Stomach (tissue), 4 donors: ENCODE data around the gene FAM20B.

Experiments used
- POLR2A ChIP-seq, 4 donors: fragments of 450-650 bp; IDR thresholded peaks; one replicate each; pipeline ENCODE4 v1.6.1; 2016; ENCODE audit warnings: antibody characterized with exemption in 4 of 4, control low read depth in 2 of 4, mild to moderate bottlenecking in 1 of 4, moderate library complexity in 1 of 4
- POLR2AphosphoS5 ChIP-seq, 3 donors: sonication (generic); formaldehyde crosslinking; IDR thresholded peaks; one replicate each; pipeline ENCODE4 v1.6.1; 2016; ENCODE audit warnings: antibody characterized with exemption in 3 of 3
- TF ChIP-seq, protein P1 (sequence below), 7 experiments: fragments of 450-650 bp in 4 of 7; fragments of 200-600 bp in 3 of 7; sonication (generic) in 3 of 7; IDR thresholded peaks; one replicate each; pipeline ENCODE4 v1.5.1; 2016 to 2019; ENCODE audit warnings: antibody characterized with exemption in 7 of 7, control low read depth in 2 of 7, mild to moderate bottlenecking in 1 of 7

- no peak for TF ChIP-seq POLR2AphosphoS5 (IDR thresholded peaks at IDR 0.05)
- TF ChIP-seq, protein P1, sequence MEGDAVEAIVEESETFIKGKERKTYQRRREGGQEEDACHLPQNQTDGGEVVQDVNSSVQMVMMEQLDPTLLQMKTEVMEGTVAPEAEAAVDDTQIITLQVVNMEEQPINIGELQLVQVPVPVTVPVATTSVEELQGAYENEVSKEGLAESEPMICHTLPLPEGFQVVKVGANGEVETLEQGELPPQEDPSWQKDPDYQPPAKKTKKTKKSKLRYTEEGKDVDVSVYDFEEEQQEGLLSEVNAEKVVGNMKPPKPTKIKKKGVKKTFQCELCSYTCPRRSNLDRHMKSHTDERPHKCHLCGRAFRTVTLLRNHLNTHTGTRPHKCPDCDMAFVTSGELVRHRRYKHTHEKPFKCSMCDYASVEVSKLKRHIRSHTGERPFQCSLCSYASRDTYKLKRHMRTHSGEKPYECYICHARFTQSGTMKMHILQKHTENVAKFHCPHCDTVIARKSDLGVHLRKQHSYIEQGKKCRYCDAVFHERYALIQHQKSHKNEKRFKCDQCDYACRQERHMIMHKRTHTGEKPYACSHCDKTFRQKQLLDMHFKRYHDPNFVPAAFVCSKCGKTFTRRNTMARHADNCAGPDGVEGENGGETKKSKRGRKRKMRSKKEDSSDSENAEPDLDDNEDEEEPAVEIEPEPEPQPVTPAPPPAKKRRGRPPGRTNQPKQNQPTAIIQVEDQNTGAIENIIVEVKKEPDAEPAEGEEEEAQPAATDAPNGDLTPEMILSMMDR (IDR thresholded peaks at IDR 0.05): no peak
- no peak for TF ChIP-seq POLR2A (IDR thresholded peaks at IDR 0.05)
Measured at GRCh38 chr1:179038528-179039281, 13.0 kb downstream of the FAM20B start.
